Stomach (tissue), 4 donors: ENCODE results near the gene HK3.

ENCODE experiments used
- CTCF ChIP-seq, 7 experiments: fragments of 450-650 bp in 4 of 7; fragments of 200-600 bp in 3 of 7; sonication (generic) in 3 of 7; IDR thresholded peaks; one replicate each; pipeline ENCODE4 v1.5.1; 2016 to 2019; ENCODE audit warnings: antibody characterized with exemption in 7 of 7, control low read depth in 2 of 7, mild to moderate bottlenecking in 1 of 7
- POLR2A ChIP-seq, 4 donors: fragments of 450-650 bp; IDR thresholded peaks; one replicate each; pipeline ENCODE4 v1.6.1; 2016; ENCODE audit warnings: antibody characterized with exemption in 4 of 4, control low read depth in 2 of 4, mild to moderate bottlenecking in 1 of 4, moderate library complexity in 1 of 4
- POLR2AphosphoS5 ChIP-seq, 3 donors: sonication (generic); formaldehyde crosslinking; IDR thresholded peaks; one replicate each; pipeline ENCODE4 v1.6.1; 2016; ENCODE audit warnings: antibody characterized with exemption in 3 of 3

- TF ChIP-seq CTCF (IDR thresholded peaks at IDR 0.05) (no peak), POLR2AphosphoS5 (IDR thresholded peaks at IDR 0.05) (no peak), POLR2A (IDR thresholded peaks at IDR 0.05) (no peak)
These were observed 22.6 kb upstream of the HK3 start for GRCh38 chr5:176921714-176922113.
